Measurements from ENCODE around the gene OR2B2. TPM values are rescaled to one million over a fixed set of nuclear protein-coding genes. Genes with fewer than 3 reads are reported as not detected.

The OR2B2 gene
- polyA plus RNA-seq, 4 donors = not detected

DNA sequence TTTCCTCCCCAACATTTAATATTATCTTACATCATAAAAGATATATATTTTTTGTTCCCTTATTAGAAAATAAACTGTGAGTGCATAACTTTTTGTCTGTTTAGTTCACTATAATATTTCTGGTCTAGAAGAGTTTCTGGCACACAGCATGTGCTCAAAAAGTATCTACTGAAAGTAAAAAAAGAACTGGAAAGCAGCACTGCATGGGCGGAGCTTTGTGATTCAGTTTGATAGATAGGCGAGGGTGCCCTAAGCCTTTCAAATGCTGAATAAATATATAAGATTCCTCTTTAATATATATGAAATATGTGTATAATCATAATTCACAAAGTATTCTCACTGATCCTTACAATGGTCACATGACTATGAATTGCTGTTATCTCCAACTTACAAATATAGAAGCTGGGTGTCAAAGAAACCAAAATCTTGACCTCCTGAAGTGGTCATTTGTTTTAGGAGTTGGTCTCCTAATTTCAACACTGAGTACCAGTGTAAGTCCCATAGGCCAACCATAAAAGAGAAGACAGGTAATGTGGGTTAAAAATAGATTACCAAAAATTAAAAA is 50.8 kb downstream of the OR2B2 start:
- DNase-seq = no peak
- H3K36me3 ChIP-seq (ENCODE audit: control insufficient read depth in 3 of 3, insufficient read depth in 2 of 3, low read depth in 1 of 3, low read length in 3 of 3) = no peaks in the 10 kb centered on the region
- WGBS, 3 donors = 75 to 80% (median 76%) methylated on average over 2 of the region's 2 CpGs
- peaks cover 0 to 7% (median 0%) of the 10 kb centered on the region in 3 donors for H3K4me1 ChIP-seq (ENCODE audit: control insufficient read depth in 3 of 3, insufficient read depth in 2 of 3, low read depth in 1 of 3, low read length in 2 of 3)
- no peak for FAIRE-seq
- no peak overlapping the region for H3K4me3 ChIP-seq (ENCODE audit: low read depth in 1 of 3, low read length in 3 of 3)
- no peak overlapping the region for H3K27ac ChIP-seq (ENCODE audit: low read depth in 1 of 3, low read length in 2 of 3)
- H3K27me3 ChIP-seq (ENCODE audit: control insufficient read depth in 3 of 3, insufficient read depth in 3 of 3, low read length in 3 of 3) = no peaks in the 10 kb centered on the region
- no peaks in the 10 kb centered on the region for H3K9me3 ChIP-seq (ENCODE audit: control insufficient read depth in 2 of 2, insufficient read depth in 1 of 2, low read depth in 1 of 2, low read length in 1 of 2)

Other genes with a start within 250 kb of the OR2B2 start
- gene OR2B6, start 44.8 kb upstream of the OR2B2 start, polyA plus RNA-seq = under 1 TPM in 1 of 4 donors, not detected in 3; 0.12 TPM
- gene ZNF165, start 168.2 kb upstream of the OR2B2 start, polyA plus RNA-seq = 1 to 10 TPM; 2.7 to 4.3 (median 3.6) TPM
- gene ZSCAN16, start 212.2 kb upstream of the OR2B2 start, polyA plus RNA-seq = 10 to 100 TPM in 2 of 4 donors, 1 to 10 TPM in 2; 8.6 to 15.4 (median 10.5) TPM
- 10 to 100 TPM in 1 of 4 donors, 1 to 10 TPM in 3; 1.1 to 20.1 (median 2.3) TPM for gene ZKSCAN8, start 229.5 kb upstream of the OR2B2 start, polyA plus RNA-seq

Data from small intestine (tissue), 7 donors.